H9 (cell line): ENCODE measurements around the gene CYP21A2. TPM values are rescaled to one million over a fixed set of nuclear protein-coding genes. Genes with fewer than 3 reads are reported as not detected.
"Not testable (repeated sequence)": the region's sequence is repeated elsewhere in the genome, so short reads cannot be mapped to it uniquely, and the experiment has no call there.

Experiments used
- DNase-seq: peaks from one replicate; pipeline ENCODE4 v3.0.0-alpha.2; 2017
- H2AFZ ChIP-seq: one replicate; pipeline ENCODE4 v1.6.1; 2013; ENCODE audit warnings: mild to moderate bottlenecking, low read length, control low read depth, moderate library complexity
- H2AK5ac ChIP-seq: 2 replicates; pipeline ENCODE4 v1.6.1; 2013; ENCODE audit warnings: low read length, control low read depth, mixed read lengths; ENCODE audit not compliant: insufficient read length
- H2BK120ac ChIP-seq: one replicate; pipeline ENCODE4 v1.6.1; 2013; ENCODE audit warnings: low read depth, mild to moderate bottlenecking, low read length, control low read depth, inconsistent platforms; ENCODE audit not compliant: poor library complexity, severe bottlenecking
- H2BK12ac ChIP-seq: 2 replicates; pipeline ENCODE4 v1.6.1; 2013; ENCODE audit warnings: low read length, control low read depth, mixed read lengths, low read depth; ENCODE audit not compliant: insufficient read length
- H2BK15ac ChIP-seq: 2 replicates; pipeline ENCODE4 v1.6.1; 2013; ENCODE audit warnings: low read depth, low read length, control low read depth
- H2BK20ac ChIP-seq: one replicate; pipeline ENCODE4 v1.6.1; 2013; ENCODE audit warnings: low read depth, mild to moderate bottlenecking, low read length, control low read depth, inconsistent platforms; ENCODE audit not compliant: poor library complexity, severe bottlenecking
- H2BK5ac ChIP-seq: 2 replicates; pipeline ENCODE4 v1.6.1; 2013; ENCODE audit warnings: low read length, control low read depth, mixed read lengths; ENCODE audit not compliant: insufficient read length
- H3K14ac ChIP-seq: 2 replicates; pipeline ENCODE4 v1.6.1; 2013; ENCODE audit warnings: low read length, control low read depth; ENCODE audit not compliant: insufficient read depth
- H3K18ac ChIP-seq: 2 replicates; pipeline ENCODE4 v1.6.1; 2013; ENCODE audit warnings: low read depth, mild to moderate bottlenecking, mixed read lengths, low read length, control low read depth; ENCODE audit not compliant: insufficient read length
- H3K23ac ChIP-seq: 2 replicates; pipeline ENCODE4 v1.6.1; 2013; ENCODE audit warnings: low read length, control low read depth, mixed read lengths, low read depth; ENCODE audit not compliant: insufficient read length
- H3K23me2 ChIP-seq: 2 replicates; pipeline ENCODE4 v1.6.1; 2013; ENCODE audit warnings: low read depth, mild to moderate bottlenecking, mixed read lengths, low read length, control low read depth; ENCODE audit not compliant: insufficient read length, poor library complexity, severe bottlenecking
- H3K27ac ChIP-seq: 2 replicates; pipeline ENCODE4 v1.5.1; 2013; ENCODE audit warnings: low read length, control low read depth, mixed read lengths, low read depth; ENCODE audit not compliant: insufficient read length
- H3K27me3 ChIP-seq: 2 replicates; pipeline ENCODE4 v1.6.1; 2013; ENCODE audit warnings: low read length, control low read depth, inconsistent platforms; ENCODE audit not compliant: insufficient read depth
- H3K4ac ChIP-seq: 2 replicates; pipeline ENCODE4 v1.6.1; 2013; ENCODE audit warnings: low read depth, mild to moderate bottlenecking, control low read depth, inconsistent platforms, low read length, moderate library complexity
- H3K4me1 ChIP-seq: 2 replicates; pipeline ENCODE4 v1.6.1; 2013; ENCODE audit warnings: low read length, control low read depth, inconsistent platforms; ENCODE audit not compliant: insufficient read depth
- H3K4me2 ChIP-seq: 2 replicates; pipeline ENCODE4 v1.6.1; 2013; ENCODE audit warnings: low read length, control low read depth, mixed read lengths; ENCODE audit not compliant: insufficient read length, insufficient read depth
- H3K56ac ChIP-seq: 2 replicates; pipeline ENCODE4 v1.6.1; 2013; ENCODE audit warnings: low read depth, mild to moderate bottlenecking, mixed read lengths, low read length, control low read depth; ENCODE audit not compliant: insufficient read length
- H3K79me1 ChIP-seq: 2 replicates; pipeline ENCODE4 v1.6.1; 2013; ENCODE audit warnings: low read depth, mild to moderate bottlenecking, moderate library complexity, low read length, control low read depth, inconsistent platforms; ENCODE audit not compliant: insufficient read depth, poor library complexity, severe bottlenecking
- H3K79me2 ChIP-seq: 2 replicates; pipeline ENCODE4 v1.6.1; 2013; ENCODE audit warnings: low read length, control low read depth, inconsistent platforms; ENCODE audit not compliant: insufficient read depth
- H3K9ac ChIP-seq: 2 replicates; pipeline ENCODE4 v1.6.1; 2013; ENCODE audit warnings: low read length, control low read depth, mixed read lengths; ENCODE audit not compliant: insufficient read length; ENCODE audit errors: extremely low read depth
- H3K9me3 ChIP-seq: one replicate; pipeline ENCODE4 v1.6.1; 2013; ENCODE audit warnings: low read depth, low read length, inconsistent platforms; ENCODE audit not compliant: control insufficient read depth
- H3T11ph ChIP-seq: one replicate; pipeline ENCODE4 v1.6.1; 2013; ENCODE audit warnings: mild to moderate bottlenecking, low read length, control low read depth, inconsistent platforms
- H4K20me1 ChIP-seq: one replicate; pipeline ENCODE4 v1.6.1; 2013; ENCODE audit not compliant: control insufficient read depth, insufficient read length, insufficient read depth
- H4K5ac ChIP-seq: 2 replicates; pipeline ENCODE4 v1.6.1; 2013; ENCODE audit warnings: low read depth, mild to moderate bottlenecking, mixed read lengths, low read length, control low read depth; ENCODE audit not compliant: insufficient read length
- H4K8ac ChIP-seq: replicated peaks from 2 replicates; pipeline ENCODE4 v1.6.1; 2013; ENCODE audit warnings: low read length, control low read depth, mixed read lengths, low read depth; ENCODE audit not compliant: insufficient read length
- H4K91ac ChIP-seq: 2 replicates; pipeline ENCODE4 v1.6.1; 2013; ENCODE audit warnings: low read depth, mild to moderate bottlenecking, moderate library complexity, mixed read lengths, low read length, control low read depth; ENCODE audit not compliant: insufficient read length
- H3K27ac Mint-ChIP-seq, 3 experiments: 2 replicates in 2 of 3; 3 replicates in 1 of 3; pipeline ENCODE4 v1.8.0; 2020 to 2021; ENCODE audit warnings: mixed read lengths in 3 of 3, mild to moderate bottlenecking in 1 of 3, moderate library complexity in 1 of 3
- H3K27me3 Mint-ChIP-seq: 2 replicates; pipeline ENCODE4 v1.8.0; 2021; ENCODE audit warnings: low read depth, mild to moderate bottlenecking, moderate library complexity, mixed read lengths
- H3K36me3 Mint-ChIP-seq, 3 experiments: 2 replicates in 2 of 3; 3 replicates in 1 of 3; pipeline ENCODE4 v1.8.0; 2020 to 2021; ENCODE audit warnings: low read depth in 3 of 3, mixed read lengths in 3 of 3; ENCODE audit not compliant: insufficient read depth in 1 of 3
- H3K4me1 Mint-ChIP-seq, 2 experiments: 2 replicates each; pipeline ENCODE4 v1.8.0; 2020; ENCODE audit warnings: mixed read lengths in 2 of 2
- H3K4me3 Mint-ChIP-seq, 2 experiments: 2 replicates in 1 of 2; 3 replicates in 1 of 2; pipeline ENCODE4 v1.8.0; 2020 to 2021; ENCODE audit warnings: mild to moderate bottlenecking in 2 of 2, mixed read lengths in 2 of 2, moderate library complexity in 1 of 2
- H3K9me3 Mint-ChIP-seq, 2 experiments: 2 replicates in 1 of 2; 3 replicates in 1 of 2; pipeline ENCODE4 v1.8.0; 2020; ENCODE audit warnings: mild to moderate bottlenecking in 2 of 2, mixed read lengths in 2 of 2, moderate library complexity in 1 of 2
- WGBS: extraction: QIAGEN DNeasy Blood & Tissue Kit; methylation state at CpG from one replicate; pipeline ENCODE4 v1.1.7; 2013; ENCODE audit warnings: missing lambda C conversion rate, low lambda C conversion rate, mixed read lengths; ENCODE audit not compliant: insufficient read length; ENCODE audit errors: extremely low coverage; 5-methylcytosine and 5-hydroxymethylcytosine counted together
- total RNA-seq: library from RNA; stranded (reverse); gene quantifications from 2 replicates; pipeline ENCODE4 v1.2.1, GENCODE V29; 2021

Gene CYP21A2
- total RNA-seq, 1 experiment from 2014 or later = not detected

- not testable (repeated sequence) for H3K9ac ChIP-seq, H2BK5ac ChIP-seq, H4K91ac ChIP-seq, H2AK5ac ChIP-seq, H3K9me3 Mint-ChIP-seq, DNase-seq, H4K8ac ChIP-seq, H3K36me3 Mint-ChIP-seq, H3K4me2 ChIP-seq, H3K79me1 ChIP-seq, H3K27ac ChIP-seq, H2BK20ac ChIP-seq, H3K4me1 ChIP-seq, H3K27me3 Mint-ChIP-seq, H2BK120ac ChIP-seq, H3K56ac ChIP-seq, H3K18ac ChIP-seq, H4K5ac ChIP-seq, H3K4ac ChIP-seq, H3K27ac Mint-ChIP-seq, H3K9me3 ChIP-seq, H4K20me1 ChIP-seq, H2BK15ac ChIP-seq, H3K23ac ChIP-seq, H2AFZ ChIP-seq, H3K4me3 Mint-ChIP-seq, H3K27me3 ChIP-seq, H3K14ac ChIP-seq, H3K4me1 Mint-ChIP-seq, H2BK12ac ChIP-seq, H3K79me2 ChIP-seq, H3K23me2 ChIP-seq, H3T11ph ChIP-seq
- no CpG with 5 or more reads among the region's 5 CpGs for WGBS
These were observed 1.1 kb upstream of the CYP21A2 start for GRCh38 chr6:32037136-32037535.

DNA sequence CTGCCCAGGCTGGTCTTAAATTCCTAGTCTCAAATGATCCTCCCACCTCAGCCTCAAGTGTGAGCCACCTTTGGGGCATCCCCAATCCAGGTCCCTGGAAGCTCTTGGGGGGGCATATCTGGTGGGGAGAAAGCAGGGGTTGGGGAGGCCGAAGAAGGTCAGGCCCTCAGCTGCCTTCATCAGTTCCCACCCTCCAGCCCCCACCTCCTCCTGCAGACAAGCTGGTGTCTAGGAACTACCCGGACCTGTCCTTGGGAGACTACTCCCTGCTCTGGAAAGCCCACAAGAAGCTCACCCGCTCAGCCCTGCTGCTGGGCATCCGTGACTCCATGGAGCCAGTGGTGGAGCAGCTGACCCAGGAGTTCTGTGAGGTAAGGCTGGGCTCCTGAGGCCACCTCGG is 663 bp downstream of the CYP21A2 start:
- H3K27ac Mint-ChIP-seq, H2BK12ac ChIP-seq, H3K56ac ChIP-seq, H2BK15ac ChIP-seq, H2BK5ac ChIP-seq, H3K79me1 ChIP-seq, H4K5ac ChIP-seq, H3K36me3 Mint-ChIP-seq, H2BK120ac ChIP-seq, H3K79me2 ChIP-seq, H2AK5ac ChIP-seq, H3K4me1 ChIP-seq, H3K9ac ChIP-seq, H3K23me2 ChIP-seq, H3K14ac ChIP-seq, H3K9me3 ChIP-seq, H3K4me1 Mint-ChIP-seq, H2AFZ ChIP-seq, H3K18ac ChIP-seq, H4K20me1 ChIP-seq, DNase-seq, H3K9me3 Mint-ChIP-seq, H3K4me3 Mint-ChIP-seq, H3T11ph ChIP-seq, H3K27me3 Mint-ChIP-seq, H4K91ac ChIP-seq, H3K27ac ChIP-seq, H2BK20ac ChIP-seq, H4K8ac ChIP-seq, H3K27me3 ChIP-seq, H3K23ac ChIP-seq, H3K4ac ChIP-seq, H3K4me2 ChIP-seq: not testable (repeated sequence)
- no CpG with 5 or more reads among the region's 5 CpGs for WGBS
